RCC 7860 (cell line): ENCODE measurements around the gene PLIN3.
"Not testable (repeated sequence)": the region's sequence is repeated elsewhere in the genome, so short reads cannot be mapped to it uniquely, and the experiment has no call there.

Experiments used
- DNase-seq: peaks from one replicate; pipeline ENCODE4 v3.0.0-alpha.2; 2015; ENCODE audit warnings: low spot score
- FAIRE-seq: peaks from 2 replicates; lab custom pipeline; 2012; peaks lifted over from hg19 to GRCh38; lab: Jason Lieb, UNC

Gene PLIN3

GRCh38 chr19:4851551-4852290, 15.7 kb downstream of the PLIN3 start:
- peak; percentile 94 for DNase-seq
- peak; percentile 96 for FAIRE-seq

DNA sequence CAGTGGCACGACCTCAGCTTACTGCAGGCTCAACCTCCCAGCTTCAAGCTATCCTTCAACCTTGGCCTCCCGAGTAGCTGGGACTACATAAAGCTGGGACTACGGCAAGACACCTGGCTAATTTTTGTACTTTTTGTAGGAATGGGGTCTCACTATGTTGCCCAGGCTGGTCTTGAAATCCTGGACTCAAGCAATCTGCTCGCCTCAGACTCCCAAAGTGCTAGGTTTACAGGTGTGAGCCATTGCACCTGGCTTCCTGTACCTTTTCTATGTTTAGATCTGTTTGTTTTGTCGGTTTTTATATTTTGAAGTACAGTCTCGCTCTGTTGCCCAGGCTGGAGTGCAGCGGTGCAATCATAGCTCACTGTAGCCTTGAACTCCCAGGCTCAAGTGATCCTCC, 18.4 kb downstream of the PLIN3 start:
- DNase-seq (no peak), FAIRE-seq (no peak)

GRCh38 chr19:4847190-4847973, 20.1 kb downstream of the PLIN3 start:
- FAIRE-seq (no peak), DNase-seq (no peak)

DNA sequence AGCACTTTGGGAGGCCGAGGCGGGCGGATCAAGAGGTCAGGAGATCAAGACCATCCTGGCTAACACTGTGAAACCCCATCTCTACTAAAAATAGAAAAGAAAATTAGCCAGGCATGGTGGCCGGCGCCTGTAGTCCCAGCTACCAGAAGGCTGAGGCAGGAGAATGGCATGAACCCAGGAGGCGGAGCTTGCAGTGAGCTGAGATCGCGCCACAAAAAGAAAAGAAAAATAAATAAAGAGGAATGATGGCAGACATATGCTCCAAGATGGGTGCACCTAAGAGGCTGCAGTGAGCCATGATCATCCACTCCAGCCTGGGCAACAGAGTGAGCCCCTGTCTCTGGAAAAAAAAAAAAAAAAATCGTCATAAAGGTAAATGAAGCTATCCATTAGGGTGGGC, 21.5 kb downstream of the PLIN3 start:
- DNase-seq, FAIRE-seq: not testable (repeated sequence)

DNA sequence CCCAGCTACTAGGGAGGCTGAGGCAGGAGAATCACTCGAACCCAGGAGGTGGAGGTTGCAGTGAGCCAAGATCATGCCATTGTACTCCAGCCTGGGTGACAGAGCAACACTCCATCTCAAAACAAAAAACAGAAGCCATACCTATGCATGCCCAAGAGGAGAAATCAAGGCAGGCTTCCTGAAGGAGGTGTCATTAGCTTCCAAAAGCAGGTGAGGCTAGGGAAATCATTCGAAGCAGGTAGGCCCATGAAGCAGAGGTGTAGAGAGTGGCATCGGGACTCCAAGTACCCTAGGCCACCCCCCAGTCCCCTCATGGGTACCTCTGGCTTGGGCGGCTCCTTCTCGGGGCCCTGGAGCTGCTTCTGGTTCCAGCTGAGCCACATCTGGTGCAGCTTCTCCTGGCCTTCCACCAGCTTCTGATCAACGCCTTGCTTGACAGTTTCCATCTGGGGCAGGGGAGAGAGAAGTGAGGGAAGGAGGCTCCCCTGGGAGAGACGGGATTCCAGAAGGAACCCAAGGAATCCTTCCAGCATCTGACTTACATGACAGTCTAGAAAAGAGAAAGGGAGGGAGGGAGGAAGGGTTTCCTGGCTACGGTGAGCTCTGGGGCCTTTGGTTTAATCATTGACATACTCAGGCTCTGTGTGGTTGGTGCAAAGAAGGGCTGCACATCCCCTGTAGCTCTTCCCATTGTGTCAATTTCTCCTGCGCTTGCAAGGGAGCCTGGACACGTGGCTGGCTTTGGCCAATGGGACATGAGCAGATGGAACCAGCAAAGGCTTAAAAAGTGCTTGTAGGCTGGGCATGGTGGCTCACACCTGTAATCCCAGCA, 22.9 kb downstream of the PLIN3 start:
- FAIRE-seq, result peak; percentile 79

GRCh38 chr19:4843647-4843965, 23.9 kb downstream of the PLIN3 start:
- DNase-seq (no peak), FAIRE-seq (no peak)

More for the DNA sequence above, 22.9 kb downstream of the PLIN3 start:
- DNase-seq, result peak; percentile 78

GRCh38 chr19:4839192-4839591, 28.3 kb downstream of the PLIN3 start:
- FAIRE-seq, result no peak
- no peak for DNase-seq

DNA sequence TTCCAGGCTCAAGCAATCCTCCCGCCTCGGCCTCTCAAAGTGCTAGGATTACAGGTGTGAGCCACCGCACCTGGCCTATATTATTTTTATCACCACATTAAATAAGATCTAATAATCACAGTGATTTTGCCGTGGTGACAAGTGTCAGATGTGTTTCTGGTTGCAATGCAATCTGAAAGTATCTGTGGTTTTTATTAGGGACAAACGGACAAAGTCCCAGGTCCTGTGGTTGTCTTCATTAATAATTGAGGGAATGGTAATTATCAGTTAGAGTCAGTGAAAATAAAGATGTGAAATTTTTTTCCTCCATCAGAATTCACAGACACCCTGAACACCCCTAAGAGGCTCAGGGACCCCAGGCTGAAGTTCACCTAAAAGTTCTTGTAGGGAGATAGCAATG, 34.7 kb downstream of the PLIN3 start:
- DNase-seq (no peak), FAIRE-seq (no peak)

GRCh38 chr19:4831979-4832340, 35.5 kb downstream of the PLIN3 start:
- not testable (repeated sequence) for FAIRE-seq, DNase-seq

DNA sequence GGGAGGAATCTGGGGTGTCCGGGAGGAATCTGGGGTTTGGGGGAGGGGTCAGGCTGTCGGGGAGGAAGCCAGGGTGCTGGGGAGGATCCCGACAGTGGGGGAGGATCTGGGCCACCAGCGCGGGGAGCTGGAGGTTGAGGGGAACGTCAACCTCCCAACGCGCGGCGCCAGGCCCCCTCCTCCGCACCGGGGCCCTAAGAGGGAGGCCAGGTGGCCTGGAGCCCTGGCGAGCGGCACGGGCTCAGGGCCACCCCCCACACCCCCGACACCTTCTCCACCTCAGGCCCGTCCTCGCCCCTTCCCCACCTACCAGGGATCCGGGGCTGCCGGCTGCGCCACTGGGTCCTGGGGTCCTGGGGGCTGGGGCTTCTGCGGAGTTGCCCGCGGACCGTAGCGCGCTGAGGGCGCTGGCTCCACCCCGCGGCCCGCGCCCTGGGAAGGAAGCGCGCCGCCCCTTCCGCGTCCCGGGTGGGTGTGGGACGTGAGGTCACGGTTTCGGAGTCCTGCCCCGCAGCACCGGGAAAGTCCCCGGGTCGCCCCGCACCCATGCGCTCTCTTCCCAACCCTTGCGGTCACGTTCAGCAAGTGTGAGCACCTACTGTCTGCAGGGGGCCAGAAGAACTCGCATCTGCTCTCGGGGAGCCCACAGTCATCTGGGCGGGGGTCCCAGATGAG, 36.0 kb downstream of the PLIN3 start, which contains the start of gene TICAM1:
TICAM1 (minus strand) TSS at position 409 of the 675 bp plus-strand sequence. CDS start 13,335 bp downstream, outside the sequence.
- FAIRE-seq (no peak), DNase-seq (peak; percentile 55)

- FAIRE-seq (no peak), DNase-seq (no peak)
Measured at GRCh38 chr19:4830768-4831265, 36.6 kb downstream of the PLIN3 start.

- DNase-seq, result no peak
- no peak for FAIRE-seq
Measured at GRCh38 chr19:4830332-4830731, 37.1 kb downstream of the PLIN3 start.

- FAIRE-seq (no peak), DNase-seq (no peak)
Measured at GRCh38 chr19:4829001-4829712, 38.3 kb downstream of the PLIN3 start.

DNA sequence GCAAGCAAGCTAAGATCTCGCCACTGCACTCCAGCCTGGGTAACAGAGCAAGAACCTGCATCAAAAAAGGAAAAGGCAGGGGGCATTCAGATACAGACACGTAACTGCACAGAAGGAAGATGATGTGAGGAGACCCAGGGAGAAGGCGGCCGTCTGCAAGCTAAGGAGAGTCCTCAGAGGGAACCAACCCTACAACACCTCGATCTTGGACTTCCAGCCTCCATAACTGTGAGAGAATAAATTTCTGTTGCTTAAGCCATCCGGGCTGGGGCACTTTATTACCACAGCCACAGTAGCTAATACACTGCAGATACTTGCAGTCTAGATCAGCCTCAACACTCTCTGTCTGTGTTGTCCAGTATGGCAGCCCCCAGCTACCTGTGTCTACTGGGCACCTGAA, 43.9 kb downstream of the PLIN3 start:
- FAIRE-seq, result no peak
- no peak for DNase-seq

DNA sequence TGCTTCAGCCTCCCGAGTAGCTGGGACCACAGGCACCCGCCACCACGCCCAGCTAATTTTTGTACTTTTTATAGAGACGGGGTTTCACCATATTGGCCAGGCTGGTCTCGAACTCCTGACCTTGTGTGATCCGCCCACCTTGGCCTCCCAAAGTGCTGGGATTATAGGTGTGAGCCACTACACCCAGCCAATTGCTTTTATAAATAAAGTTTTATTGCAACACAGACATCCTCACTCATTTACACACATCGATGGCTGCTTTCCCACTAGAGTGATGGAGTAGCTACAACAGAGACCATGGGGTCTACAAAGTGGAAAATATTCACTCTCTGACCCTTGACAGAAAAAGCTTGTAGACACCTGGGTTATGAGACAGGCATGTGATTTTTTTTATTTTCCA, 45.1 kb downstream of the PLIN3 start:
- DNase-seq, FAIRE-seq: not testable (repeated sequence)

GRCh38 chr19:4821265-4821664, 46.2 kb downstream of the PLIN3 start:
- DNase-seq (no peak), FAIRE-seq (no peak)

DNA sequence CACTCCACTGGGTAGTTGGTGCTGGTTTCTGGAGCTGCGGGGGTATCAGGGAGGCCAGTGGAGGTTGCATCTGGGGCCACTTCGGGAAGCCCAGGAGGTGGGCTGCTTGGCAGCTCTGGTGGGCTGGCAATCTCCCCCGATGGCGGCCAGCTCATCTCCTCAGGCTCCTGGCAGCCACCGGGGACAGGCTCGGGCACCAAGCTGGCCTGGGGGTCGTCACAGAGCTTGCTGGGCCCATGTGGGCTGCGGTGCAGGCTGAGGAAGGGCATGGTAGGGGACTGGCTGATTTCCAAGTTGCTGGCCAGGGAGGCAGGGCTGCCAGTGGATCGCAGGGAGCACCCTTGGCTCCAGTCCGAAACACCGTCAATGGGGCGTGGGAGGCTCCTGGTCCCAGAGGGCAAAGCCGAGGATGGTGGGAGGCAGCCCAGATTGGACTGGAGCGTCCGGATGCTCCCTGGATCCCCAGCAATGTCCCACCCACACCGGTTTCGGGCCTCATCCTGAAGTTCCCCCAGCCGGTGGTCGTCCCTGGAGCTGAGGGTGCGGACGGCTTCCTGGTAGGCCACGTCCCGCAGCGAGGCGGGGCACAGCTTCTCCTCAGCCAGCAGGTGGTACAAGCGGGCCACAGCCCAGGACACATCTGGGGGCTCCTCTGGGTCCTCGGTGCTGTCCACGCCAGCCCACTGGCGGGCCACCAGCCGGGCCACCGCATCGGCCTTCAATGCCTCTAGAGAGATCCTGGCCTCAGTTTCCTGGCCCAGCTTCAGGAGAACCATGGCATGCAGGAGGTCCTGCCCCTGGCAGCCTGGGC, 49.8 kb downstream of the PLIN3 start:
- FAIRE-seq, result no peak
- no peak for DNase-seq

GRCh38 chr19:4816950-4817278, 50.6 kb downstream of the PLIN3 start:
- FAIRE-seq (no peak), DNase-seq (no peak)

- FAIRE-seq, result no peak
Measured at GRCh38 chr19:4816202-4816949, 51.1 kb downstream of the PLIN3 start.

More at GRCh38 chr19:4816202-4816949, 51.1 kb downstream of the PLIN3 start:
- no peak for DNase-seq
